EL (cell line): ENCODE measurements around the gene SCN10A.
A peak's percentile ranks its signal among the peaks of the same experiment; 100 is the strongest.

Source experiments
- DNase-seq: peaks from one replicate; pipeline ENCODE4 v3.0.0-alpha.2; 2016

The SCN10A gene

DNA sequence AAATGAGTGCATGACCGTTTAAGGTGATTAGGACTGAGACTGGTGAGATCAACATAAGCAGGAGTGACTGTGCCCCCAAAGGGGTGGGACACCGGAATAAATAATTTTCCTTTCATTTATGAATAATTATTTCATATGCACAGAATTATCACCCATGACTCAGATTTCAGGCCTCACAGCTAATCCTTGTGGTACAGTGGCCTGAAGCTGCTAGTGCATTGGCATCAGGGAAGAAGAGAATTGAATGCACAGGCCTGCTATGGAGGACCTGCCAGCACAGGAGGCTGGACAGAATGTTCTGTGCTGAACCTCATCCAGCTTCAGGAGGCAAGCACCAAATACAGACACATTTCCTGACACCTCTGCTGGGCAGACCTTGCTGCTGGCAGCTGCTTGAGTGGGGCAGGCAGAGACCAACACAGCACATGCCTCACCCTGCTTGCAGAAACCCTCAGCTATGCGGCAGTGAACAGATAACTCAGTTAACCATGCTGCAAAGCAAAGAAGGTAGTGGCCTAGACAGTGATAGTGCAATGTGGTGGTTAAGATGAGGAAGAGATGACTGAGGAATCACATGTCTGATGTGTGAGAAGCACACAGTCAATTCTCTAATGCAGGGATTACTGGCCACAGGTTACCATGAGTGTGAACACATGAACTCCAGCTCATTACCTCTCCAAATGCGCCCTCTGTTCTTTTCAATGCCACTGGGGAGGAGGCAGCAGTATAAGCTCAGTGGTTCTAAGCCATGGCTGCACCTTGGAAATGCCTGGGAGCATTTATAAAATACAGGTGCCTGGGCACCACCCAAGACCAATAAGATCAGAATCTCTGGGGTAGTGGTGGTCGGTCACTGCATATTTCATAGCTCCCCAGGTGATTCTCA lies 98.4 kb downstream of the SCN10A start:
- no peak for DNase-seq

DNA sequence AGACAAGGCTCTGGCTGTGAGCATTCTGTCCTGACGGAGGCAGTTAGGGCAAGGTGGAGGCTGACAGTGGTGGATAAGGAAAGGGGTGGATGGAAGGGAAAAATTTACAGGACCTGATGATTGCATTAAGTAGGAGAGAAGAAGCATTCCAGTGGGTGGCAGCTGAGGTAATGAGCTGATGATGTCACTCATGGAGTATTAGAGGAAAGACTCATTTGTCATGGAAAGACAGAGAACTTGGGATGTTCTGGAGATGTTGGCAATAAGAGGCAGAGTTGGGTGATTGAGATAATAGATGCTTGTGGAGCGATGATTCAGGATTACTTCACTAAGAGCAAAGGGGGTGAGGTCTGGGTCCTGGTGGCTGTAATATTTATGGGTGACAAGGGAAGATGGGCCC lies 102.9 kb downstream of the SCN10A start:
- DNase-seq: peak; percentile 46

DNA sequence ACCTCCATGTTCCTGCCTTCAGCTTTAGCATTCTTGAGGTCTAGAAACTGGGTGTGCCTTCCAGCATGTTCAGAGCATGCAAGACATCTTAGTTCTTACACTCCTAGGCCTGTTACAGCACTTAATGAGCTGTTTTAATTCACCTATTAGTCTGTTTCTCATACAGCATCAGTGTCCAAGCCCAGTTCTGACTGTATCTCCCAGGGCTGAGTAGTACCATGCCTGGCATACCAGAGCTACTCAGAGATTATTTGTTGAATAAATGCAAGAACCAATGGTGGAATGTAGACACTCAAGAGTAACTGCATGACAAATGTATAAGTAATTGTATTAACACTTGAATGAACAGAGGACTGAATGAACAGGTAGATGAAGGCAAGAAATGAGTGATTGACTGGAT lies 104.7 kb downstream of the SCN10A start:
- DNase-seq: no peak

DNA sequence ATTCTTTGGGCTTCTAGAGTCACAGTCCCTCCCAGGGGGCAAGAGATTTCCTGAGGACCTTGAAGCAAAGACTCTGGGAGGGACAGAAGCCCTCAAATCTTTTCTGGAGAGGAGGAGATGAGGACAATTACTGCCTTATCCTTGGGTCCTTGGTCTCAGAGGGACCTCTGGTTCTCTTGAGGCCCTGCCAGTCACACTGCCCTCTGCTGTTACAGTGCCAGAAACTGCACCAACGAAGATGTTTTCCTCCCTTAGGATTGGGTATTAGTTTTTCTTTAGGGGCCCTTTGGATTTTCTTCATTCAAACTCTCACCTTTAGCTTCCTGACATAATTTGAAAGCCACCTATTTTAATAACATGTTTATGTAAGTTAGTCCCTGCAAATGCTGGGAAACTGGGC lies 108.3 kb downstream of the SCN10A start:
- peak; percentile 4 for DNase-seq

DNA sequence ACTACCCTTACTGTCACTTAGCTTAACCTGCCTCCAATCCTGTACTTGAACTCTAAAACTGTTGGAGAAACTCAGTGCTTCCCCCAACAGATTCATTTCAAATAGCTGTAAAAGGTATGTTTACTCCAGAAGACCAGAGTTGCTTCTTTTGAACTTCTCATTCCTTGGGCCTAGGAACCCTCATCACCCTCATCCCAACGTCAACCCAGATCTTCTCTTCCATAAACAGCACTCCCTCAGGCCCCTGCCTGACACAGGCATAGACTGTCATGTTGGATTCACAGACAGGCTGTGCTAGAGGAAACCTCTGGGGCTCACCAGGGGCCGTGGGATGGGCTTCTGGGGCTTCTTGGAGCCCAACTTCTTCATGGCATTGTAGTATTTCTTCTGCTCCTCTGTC lies 109.1 kb downstream of the SCN10A start:
- DNase-seq: no peak

DNA sequence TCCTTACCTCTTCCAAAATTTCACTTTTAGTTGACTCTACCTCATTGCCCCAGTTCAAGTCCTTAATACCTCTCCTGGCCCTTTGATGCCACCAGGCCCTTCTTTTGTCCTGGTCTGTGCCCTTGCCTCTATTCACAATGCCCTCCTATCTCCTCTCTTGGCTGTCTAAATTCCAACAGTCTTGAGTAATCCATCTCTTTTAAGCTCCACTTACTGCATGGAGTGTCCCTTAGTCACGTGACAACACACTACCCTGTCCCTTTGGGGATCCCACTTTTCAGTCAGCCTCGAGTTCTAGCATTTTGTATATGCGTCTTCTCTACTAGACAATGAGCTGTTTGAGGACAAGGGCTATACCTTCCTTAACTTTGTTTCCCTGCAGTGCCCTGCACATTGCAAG lies 113.8 kb downstream of the SCN10A start:
- no peak for DNase-seq

DNA sequence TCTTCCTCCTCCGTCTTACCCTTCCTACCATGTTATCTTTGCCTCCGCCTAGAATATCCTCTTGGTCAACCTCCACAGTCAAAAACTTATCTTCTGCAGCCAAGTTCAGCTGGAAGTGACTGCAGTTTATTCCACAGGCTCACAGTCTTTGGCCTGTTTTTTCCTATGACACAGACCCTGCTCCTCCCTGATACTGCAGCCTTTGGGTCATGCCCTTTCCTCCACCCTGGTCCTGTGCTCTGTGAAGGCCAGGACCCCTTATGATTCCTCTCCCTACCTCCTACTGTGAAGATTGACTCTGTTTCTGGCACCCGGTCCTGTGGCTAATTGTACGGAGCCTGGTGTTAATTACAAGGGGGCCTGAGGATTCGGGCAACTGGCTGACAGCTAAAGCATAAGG lies 117.3 kb downstream of the SCN10A start:
- no peak for DNase-seq

DNA sequence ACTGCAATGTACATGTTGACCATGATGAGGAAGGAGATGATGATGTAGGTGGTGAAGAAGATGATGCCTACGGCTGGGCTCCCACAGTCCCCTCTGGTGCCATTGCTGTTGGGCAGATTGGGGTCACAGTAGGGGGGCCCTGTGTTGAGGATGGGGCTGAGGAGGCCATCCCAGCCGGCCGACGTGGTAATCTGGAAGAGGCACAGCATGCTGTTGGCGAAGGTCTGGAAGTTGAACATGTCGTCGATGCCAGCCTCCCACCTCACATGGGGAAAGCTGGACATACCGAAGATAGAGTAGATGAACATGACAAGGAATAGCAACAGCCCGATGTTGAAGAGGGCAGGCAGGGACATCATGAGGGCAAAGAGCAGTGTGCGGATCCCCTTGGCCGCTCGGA lies 118.0 kb downstream of the SCN10A start:
- DNase-seq: no peak

DNA sequence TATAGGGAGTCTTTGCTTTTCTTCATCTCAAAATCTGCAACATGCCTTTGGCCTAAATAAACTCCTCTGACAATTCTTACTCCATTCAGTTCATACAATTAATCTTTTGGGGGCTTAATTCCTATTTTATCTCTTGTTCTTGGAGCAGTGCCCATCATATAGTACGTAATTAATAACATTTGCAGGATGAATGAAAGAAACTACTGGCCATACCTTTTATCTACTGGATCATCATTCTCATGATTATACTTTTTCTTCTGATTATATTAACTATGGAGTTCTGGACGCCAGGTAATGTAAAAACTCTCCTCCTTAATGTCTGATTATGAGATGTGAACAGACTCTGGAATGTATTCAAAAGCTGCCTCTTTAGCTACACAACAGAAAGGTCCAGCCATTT lies 120.0 kb downstream of the SCN10A start:
- DNase-seq: no peak

DNA sequence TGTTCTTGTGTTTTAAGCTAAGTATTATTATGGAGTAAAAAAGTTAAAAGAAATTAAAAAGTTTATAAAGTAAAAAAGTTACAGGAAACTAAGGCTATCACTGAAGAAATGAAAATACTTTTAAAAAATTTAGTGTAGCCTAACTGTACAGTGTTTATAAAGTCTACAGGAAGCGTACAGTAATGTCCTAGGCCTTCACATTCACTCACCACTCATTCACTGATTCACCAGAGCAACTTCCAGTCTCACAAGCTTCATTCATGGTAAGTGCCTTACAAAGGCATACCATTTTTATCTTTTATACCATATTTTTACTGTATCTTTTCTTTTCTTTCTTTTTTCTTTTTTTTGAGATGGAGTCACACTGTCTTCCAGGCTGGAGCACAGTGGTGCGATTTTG lies 125.8 kb downstream of the SCN10A start:
- DNase-seq: no peak

DNA sequence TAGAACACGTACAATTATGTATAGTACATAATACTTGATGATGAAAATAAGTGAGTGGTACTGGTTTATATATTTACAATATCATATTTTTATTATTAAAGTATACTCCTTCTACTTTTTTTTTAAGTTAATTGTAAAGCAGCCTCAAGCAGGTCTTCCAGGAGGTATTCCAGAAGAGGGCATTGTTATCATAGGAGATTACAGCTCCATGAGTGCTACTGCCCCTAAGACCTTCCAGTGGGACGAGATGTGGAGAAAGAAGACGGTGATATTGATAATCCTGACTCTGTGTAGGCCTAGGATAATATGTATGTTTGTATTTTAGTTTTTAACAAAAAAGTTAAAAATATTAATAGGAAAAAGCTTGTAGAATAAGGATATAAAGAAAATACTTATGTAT lies 126.2 kb downstream of the SCN10A start:
- no peak for DNase-seq

DNA sequence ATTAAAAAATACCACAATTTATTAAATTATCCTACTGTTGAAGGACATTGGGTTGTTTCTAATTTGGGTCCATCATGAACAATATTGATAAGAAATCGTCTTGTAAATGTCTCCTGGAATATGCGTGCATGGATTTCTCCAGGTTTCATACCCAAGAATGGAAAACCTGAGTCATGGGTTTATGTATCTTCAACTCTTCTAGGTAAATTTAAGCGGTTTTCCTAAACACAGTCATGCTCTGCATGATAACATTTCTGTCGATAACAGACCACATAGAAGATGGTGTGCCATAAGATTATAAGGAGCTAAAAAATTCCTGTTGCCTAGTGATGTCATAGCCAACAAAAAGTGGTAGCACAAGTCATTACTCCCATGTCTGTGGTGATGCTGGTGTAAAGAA lies 126.7 kb downstream of the SCN10A start:
- DNase-seq: no peak

DNA sequence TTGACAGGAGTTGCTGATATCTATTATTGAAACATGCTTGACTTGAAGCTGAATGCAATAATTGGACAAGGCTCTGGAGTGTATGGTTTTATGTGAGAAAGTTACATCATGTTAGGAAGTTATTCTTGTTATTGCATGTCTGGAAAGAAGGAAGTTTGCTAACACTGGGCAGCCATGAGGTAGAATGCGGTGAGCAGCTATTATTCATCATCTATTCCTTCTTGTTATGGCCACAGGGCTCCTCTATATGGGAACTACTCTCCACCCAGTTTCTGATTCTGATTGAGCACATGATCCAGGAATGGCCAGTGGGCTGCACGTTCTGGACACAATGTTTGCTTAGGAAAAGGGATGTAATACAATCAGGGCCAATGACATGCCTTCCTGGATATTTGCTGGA lies 128.7 kb downstream of the SCN10A start:
- no peak for DNase-seq

DNA sequence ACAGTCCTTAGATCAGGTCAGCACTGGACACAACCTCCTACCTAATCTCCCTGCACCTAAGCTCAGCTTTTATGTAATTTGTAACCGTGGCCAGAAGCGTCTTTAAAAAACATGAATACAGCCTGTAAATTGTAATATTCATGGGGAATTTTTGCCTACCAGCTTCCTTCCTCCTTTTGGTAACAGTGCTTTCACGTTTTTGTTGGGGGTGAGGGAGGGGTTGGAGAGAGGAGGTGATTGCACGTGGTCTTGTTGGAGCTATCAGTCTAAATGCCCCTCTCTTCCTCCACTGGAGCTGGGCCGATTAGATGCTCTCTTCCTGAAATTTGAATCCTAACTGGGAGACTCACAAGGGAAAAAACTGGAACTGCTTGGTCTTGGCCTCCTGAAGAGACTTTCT lies 131.5 kb downstream of the SCN10A start:
- DNase-seq: no peak

DNA sequence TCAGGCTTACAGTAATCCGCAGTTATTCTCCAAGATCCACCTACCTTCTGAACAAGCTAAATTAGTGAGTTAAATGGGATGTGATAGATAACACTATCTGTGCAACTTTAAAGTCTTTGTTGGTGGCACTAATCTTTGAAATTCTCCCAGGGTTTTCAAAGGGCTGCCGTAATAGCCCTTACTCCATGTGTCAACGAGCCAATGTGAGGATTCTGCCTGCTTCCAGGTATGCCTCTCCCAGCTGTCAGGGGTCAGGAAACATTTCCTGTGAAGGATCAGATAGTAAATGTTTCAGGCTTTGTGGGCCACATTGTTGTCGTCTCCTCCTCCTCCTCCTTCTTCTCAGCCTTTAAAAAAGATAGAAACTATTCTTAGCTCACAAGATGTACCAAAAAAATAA lies 146.3 kb downstream of the SCN10A start:
- no peak for DNase-seq

DNA sequence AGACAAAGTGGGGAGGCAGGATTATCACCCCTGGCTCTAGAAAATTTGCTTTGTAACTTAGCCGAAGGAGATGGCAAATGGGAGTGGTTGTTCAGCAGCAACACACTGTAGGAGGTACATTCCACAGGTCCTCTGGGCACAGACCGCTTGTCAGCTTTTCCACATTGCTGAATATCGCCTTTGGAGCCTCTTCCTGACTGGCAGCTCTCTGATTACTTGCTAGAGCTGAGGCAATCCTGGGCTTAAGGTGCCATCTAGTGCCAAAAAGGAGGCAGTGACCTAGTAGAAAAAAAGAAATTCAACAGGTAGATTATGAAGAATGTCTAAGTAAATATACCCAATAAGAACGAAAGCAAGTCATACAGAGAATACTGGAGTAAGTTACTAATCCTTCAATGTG lies 153.5 kb downstream of the SCN10A start:
- peak; percentile 39 for DNase-seq

DNA sequence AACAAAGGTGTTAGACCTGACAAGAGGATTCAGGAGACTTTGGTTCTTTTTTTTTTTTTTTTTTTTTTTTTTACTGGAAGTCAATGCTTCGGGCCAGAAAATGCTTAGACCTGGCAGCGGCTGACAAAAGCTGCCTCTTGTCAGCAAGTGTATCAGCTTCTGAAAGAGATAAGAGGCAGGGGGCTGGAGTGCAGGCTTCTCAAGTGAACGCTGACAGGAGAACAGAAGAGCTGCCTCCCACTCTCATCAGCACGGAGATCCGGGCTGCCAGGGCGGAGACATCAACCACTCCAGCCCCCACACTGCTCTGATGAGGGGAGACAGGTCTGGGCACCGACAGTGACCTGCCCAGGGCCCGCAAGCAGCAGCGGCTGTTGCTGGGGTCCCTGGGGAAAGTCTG lies 157.2 kb downstream of the SCN10A start:
- no peak for DNase-seq

DNA sequence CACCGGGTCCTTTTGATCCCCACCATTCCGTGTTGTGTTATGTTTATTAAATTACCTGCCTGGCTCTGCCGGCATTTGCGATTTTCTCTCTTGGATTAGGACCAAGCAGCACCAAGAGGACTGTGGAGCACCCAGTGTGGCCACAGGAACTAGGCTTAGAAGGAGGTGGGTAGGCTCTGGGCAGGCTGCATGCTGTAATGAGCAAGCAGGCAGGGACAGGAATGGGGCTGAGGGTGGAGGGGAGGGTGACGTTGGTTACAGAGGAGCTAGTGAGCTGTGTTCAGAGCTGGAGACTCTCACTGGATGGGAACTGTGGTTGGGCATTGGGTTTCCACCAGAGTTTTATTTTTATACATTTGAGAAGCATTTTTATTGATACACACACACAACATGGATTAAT lies 158.6 kb downstream of the SCN10A start:
- no peak for DNase-seq

DNA sequence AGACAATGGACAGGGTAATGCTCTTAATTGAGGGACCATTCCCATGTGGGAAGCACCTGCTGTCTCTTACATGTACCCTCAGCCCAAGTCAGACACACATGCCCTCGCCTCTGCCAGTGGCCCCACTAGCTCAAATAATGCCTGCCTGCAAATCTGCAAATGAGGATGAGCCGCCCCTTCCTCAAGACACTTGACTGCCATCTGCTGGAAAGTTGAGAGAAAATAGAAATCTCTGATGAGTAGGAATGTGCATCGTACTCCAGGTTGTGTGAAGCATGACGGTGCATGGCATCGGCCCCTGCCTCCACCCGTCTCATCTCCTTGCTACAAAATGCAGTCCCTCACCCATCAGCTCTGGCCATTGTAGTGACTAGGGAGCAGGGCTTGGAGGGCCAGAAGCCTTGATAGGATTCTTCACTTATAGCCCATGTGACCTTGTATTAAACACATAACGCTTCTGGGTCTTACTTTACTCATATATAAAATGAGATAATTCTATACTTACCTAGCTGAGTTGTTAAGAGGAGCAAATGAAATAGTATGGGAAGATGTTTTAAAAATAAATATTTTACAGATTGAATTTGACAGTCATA lies 160.2 kb downstream of the SCN10A start:
- peak; percentile 41 for DNase-seq

DNA sequence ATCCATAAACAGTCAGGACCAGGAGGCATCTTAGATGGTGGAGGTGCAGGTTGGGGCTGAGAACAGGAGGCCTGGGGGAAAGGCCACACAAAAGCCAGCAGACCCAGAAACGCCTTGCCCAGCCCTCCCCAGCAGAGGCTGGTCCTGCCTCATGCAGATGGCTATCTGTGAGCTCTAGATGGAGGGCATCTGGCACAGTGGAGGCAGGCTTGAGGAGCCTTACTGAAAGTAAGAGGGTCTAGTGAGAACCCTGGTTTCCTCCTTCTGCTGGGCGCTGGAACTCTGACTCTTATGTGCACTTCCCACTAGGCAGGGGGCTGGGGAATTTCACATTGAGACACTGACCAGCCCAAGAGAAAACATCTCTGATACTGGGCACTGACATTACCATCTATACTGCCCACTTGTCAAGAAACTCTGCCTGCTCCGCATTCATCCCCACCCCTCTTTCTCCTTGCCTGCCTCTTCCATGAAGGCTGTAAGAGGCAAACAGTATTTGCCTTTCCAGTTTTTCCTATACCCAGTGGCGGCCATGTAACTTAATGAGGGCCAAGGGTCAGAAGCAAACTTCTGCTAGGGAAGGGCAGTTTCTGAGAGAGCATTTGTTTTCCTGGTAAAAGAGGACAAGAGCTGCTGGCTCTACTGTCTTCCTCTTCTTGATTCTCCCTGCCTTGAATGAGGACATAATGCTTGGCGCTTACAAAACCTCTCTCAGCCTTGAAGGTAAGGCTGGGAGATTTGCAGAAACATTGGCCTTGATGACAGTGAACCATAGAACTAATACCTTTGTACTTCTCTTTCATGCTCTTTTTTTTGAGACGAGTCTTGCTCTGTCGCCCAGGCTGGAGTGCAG lies 162.1 kb downstream of the SCN10A start:
- DNase-seq: no peak

DNA sequence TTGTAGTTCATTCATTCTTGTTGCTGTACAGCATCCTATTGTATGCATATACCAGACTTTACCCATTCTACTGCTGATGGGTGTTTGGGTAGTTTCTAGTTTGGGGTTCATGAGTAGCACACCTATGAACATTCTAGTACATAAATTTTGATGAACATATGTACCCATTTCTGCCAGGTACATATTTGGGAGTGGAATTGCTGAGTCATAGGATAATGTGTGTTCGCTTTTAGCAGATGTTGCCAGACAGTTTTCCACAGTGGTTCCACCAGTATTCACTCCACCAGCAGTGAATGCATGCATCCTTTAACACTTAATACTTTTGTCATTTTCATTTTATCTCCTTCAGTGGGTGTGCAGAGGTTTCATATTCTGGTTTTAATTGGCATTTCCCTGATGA lies 163.1 kb downstream of the SCN10A start:
- DNase-seq: no peak

DNA sequence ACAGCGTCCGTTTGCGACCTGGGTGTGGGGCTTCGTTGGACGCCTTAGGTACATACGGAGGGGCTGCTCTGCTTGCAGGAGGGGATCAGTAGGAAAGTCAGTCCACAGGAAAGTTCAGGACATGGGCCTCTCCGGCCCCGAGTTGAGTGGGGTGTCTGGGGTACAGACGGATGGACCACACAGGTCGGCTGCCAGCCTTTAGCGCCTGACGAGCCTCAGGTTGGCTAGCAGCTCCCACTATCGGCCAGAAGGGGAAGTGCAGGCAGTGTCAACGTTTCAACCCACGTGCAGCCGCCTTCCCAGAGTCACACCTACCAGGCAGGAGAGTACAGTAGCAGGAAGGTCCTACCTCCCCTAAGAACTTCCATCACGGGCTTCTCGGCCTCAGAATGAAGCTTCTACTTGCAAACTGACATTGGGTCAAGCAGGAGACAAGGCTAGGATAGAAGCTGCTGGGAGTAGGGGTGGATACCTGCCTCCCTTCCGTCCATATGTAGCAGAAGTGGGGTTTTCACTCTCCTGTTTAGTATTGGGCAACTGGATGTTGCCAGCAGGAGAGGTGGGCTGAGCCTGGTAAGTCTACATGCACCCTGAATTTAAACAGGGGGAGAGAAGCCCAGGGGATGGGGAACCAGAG lies 164.7 kb downstream of the SCN10A start:
- peak; percentile 48 for DNase-seq

DNA sequence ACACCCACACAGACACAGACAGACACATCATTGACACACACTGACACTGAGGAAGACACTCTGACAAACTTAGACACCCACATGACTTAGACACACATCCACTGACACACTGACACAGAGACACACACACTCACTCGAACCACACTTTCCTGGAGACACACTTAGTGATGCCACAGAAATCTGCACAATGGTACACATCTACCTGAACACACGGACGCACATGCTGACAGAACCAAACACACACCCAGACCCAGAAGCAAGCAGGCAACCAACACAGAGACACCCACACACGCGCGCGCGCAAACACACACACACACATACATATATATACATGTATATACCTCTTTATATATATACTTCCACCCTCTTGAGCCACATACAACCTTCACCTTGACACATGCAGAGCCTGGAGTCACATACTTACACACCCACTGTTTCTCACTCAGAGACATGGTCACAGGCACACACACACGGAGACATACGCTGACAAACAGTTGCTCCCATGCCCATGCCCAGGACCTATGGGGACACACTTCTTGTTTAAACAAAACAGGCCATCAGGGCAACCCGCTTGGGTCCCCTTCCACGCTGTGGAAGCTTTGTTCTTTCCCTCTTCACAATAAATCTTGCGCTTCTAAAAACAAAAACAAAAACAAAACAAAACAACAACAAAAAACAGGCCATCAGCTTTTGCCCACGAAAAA lies 165.6 kb downstream of the SCN10A start:
- DNase-seq: no peak
